Naive thymus-derived CD8-positive, alpha-beta T cell (primary cell): ENCODE measurements around the gene TRAPPC12. TPM values are rescaled to one million over a fixed set of nuclear protein-coding genes. Genes with fewer than 3 reads are reported as not detected.

Source experiments
- ATAC-seq, 2 donors: fragments of 150-1000 bp; cut with Tn5 transposase in 1 of 2; sonication (Bioruptor Pico), chemical (Tn5 transposase) in 1 of 2; 1 replicate in 1 of 2; 2 replicates in 1 of 2; pipeline ENCODE4 v1.10.0; 2021; ENCODE audit warnings: mild to moderate bottlenecking in 2 of 2, moderate library complexity in 2 of 2
- POLR2A ChIA-PET: fragments of 350-600 bp; sonication (Branson Sonifier 250); formaldehyde crosslinking; loops from one replicate; lab custom pipeline; 2021; ENCODE audit warnings: antibody characterized with exemption; lab: Charles Lee
- DNase-seq, 10 donors: peaks; one replicate each; pipeline versions ENCODE4 v3.0.0 to v3.0.0-alpha.2; 2020 to 2022
- H3K27ac Mint-ChIP-seq, 10 donors: one replicate each; pipeline ENCODE4 v1.8.0; 2020 to 2022; ENCODE audit warnings: mild to moderate bottlenecking in 10 of 10, mixed read lengths in 10 of 10, moderate library complexity in 4 of 10, inconsistent platforms in 1 of 10
- H3K27me3 Mint-ChIP-seq, 5 donors: one replicate each; pipeline ENCODE4 v1.8.0; 2021 to 2022; ENCODE audit warnings: mixed read lengths in 5 of 5
- H3K36me3 Mint-ChIP-seq, 3 donors: one replicate each; pipeline ENCODE4 v1.8.0; 2020 to 2022; ENCODE audit warnings: mixed read lengths in 3 of 3, mild to moderate bottlenecking in 2 of 3, inconsistent platforms in 1 of 3
- H3K4me1 Mint-ChIP-seq, 4 donors: one replicate each; pipeline ENCODE4 v1.8.0; 2021 to 2022; ENCODE audit warnings: mixed read lengths in 4 of 4
- H3K4me3 Mint-ChIP-seq, 10 donors: one replicate each; pipeline ENCODE4 v1.8.0; 2020 to 2022; ENCODE audit warnings: mild to moderate bottlenecking in 10 of 10, mixed read lengths in 10 of 10, moderate library complexity in 6 of 10, inconsistent platforms in 1 of 10
- H3K9me3 Mint-ChIP-seq, 9 donors: one replicate each; pipeline ENCODE4 v1.8.0; 2020 to 2022; ENCODE audit warnings: mixed read lengths in 9 of 9, mild to moderate bottlenecking in 3 of 9, inconsistent platforms in 1 of 9, moderate library complexity in 1 of 9
- polyA plus RNA-seq, 3 donors: library from polyadenylated mRNA; unstranded; fragments of 300-500 nt; fragmentation: Illumina TruSeq; gene quantifications; one replicate each; pipeline ENCODE4 v1.2.3, GENCODE V29; 2021
- total RNA-seq, 8 experiments: library from RNA in 2 of 8; stranded (reverse) in 2 of 8; gene quantifications; one replicate each; pipeline ENCODE4 v1.2.3 and lab custom pipeline; 2021 to 2026

Gene TRAPPC12
- total and polyA plus RNA-seq, 5 experiments from 2014 or later, result 23.8 to 162 (median 44.0) TPM

- POLR2A ChIA-PET, result interaction anchor here (0.7 kb wide), 1 partner anchor 189 kb away, joined by 3 read pairs; no protein-coding TSS in a partner anchor
- Mint-ChIP-seq H3K4me1 (peaks cover 2 to 15% (median 7%) of the 10 kb centered on the region in 4 donors), H3K27ac (no peak overlapping the region), H3K27me3 (no peaks in the 10 kb centered on the region), H3K9me3 (no peaks in the 10 kb centered on the region), H3K4me3 (no peak overlapping the region), H3K36me3 (peaks cover 0 to 59% (median 6%) of the 10 kb centered on the region in 3 donors)
- DNase-seq (peak in 1 of 10 donors; percentile 11), ATAC-seq (no peak)
These were observed 83.1 kb downstream of the TRAPPC12 start for GRCh38 chr2:3462493-3463104.

- Mint-ChIP-seq H3K4me1 (peaks cover 4 to 15% (median 7%) of the 10 kb centered on the region in 4 donors), H3K27me3 (no peaks in the 10 kb centered on the region), H3K4me3 (no peak overlapping the region), H3K9me3 (no peaks in the 10 kb centered on the region), H3K36me3 (peaks cover 0 to 63% (median 13%) of the 10 kb centered on the region in 3 donors), H3K27ac (no peak overlapping the region)
- DNase-seq (peak in 1 of 10 donors; percentile 45), ATAC-seq (no peak)
- POLR2A ChIA-PET, result interaction anchor here (0.7 kb wide), 1 partner anchor 189 kb away, joined by 3 read pairs; no protein-coding TSS in a partner anchor
These were observed 83.8 kb downstream of the TRAPPC12 start for GRCh38 chr2:3463186-3463835.

GRCh38 chr2:3463944-3464343 is 84.5 kb downstream of the TRAPPC12 start:
- no peak for ATAC-seq
- Mint-ChIP-seq H3K9me3 (no peaks in the 10 kb centered on the region), H3K4me3 (no peak overlapping the region), H3K4me1 (peaks cover 6 to 15% (median 7%) of the 10 kb centered on the region in 4 donors), H3K27ac (peak overlapping the region in 1 of 10 donors; percentile 63), H3K36me3 (peaks cover 0 to 65% (median 14%) of the 10 kb centered on the region in 3 donors), H3K27me3 (no peaks in the 10 kb centered on the region)
- POLR2A ChIA-PET, result no interaction called here
- DNase-seq, result peak in 1 of 10 donors; percentile 23

- H3K27me3 Mint-ChIP-seq, result no peaks in the 10 kb centered on the region
- POLR2A ChIA-PET, result interaction anchor here (0.5 kb wide), 1 partner anchor 94 kb away, joined by 4 read pairs; no protein-coding TSS in a partner anchor
- H3K4me3 Mint-ChIP-seq, result no peak overlapping the region
- no peaks in the 10 kb centered on the region for H3K9me3 Mint-ChIP-seq
- ATAC-seq (no peak), DNase-seq (peak in 1 of 10 donors; percentile 40)
- peaks cover 0 to 69% (median 15%) of the 10 kb centered on the region in 3 donors for H3K36me3 Mint-ChIP-seq
- peaks cover 6 to 15% (median 7%) of the 10 kb centered on the region in 4 donors for H3K4me1 Mint-ChIP-seq
- H3K27ac Mint-ChIP-seq, result peak overlapping the region in 1 of 10 donors; percentile 77
These were observed 85.0 kb downstream of the TRAPPC12 start for GRCh38 chr2:3464401-3465005.

GRCh38 chr2:3465328-3465727 is 85.8 kb downstream of the TRAPPC12 start:
- no peak for ATAC-seq
- H3K36me3 Mint-ChIP-seq, result peaks cover 0 to 72% (median 19%) of the 10 kb centered on the region in 3 donors
- no peaks in the 10 kb centered on the region for H3K9me3 Mint-ChIP-seq
- no peaks in the 10 kb centered on the region for H3K27me3 Mint-ChIP-seq
- no peak overlapping the region for H3K27ac Mint-ChIP-seq
- peak in 1 of 10 donors; percentile 50 for DNase-seq
- POLR2A ChIA-PET, result no interaction called here
- peaks cover 6 to 15% (median 8%) of the 10 kb centered on the region in 4 donors for H3K4me1 Mint-ChIP-seq
- no peak overlapping the region for H3K4me3 Mint-ChIP-seq

- Mint-ChIP-seq H3K4me3 (no peak overlapping the region), H3K36me3 (peaks cover 0 to 76% (median 23%) of the 10 kb centered on the region in 3 donors), H3K27me3 (no peaks in the 10 kb centered on the region), H3K4me1 (peaks cover 6 to 11% (median 8%) of the 10 kb centered on the region in 4 donors), H3K9me3 (no peaks in the 10 kb centered on the region), H3K27ac (no peak overlapping the region)
- no peak for ATAC-seq
- POLR2A ChIA-PET, result no interaction called here
- DNase-seq, result no peak
These were observed 86.5 kb downstream of the TRAPPC12 start for GRCh38 chr2:3465844-3466481.

GRCh38 chr2:3466482-3466863 is 87.0 kb downstream of the TRAPPC12 start:
- no peaks in the 10 kb centered on the region for H3K27me3 Mint-ChIP-seq
- H3K4me1 Mint-ChIP-seq, result peaks cover 6 to 8% (median 7%) of the 10 kb centered on the region in 4 donors
- H3K27ac Mint-ChIP-seq, result no peak overlapping the region
- DNase-seq (peak in 1 of 10 donors; percentile 40), ATAC-seq (no peak)
- POLR2A ChIA-PET, result no interaction called here
- no peak overlapping the region for H3K4me3 Mint-ChIP-seq
- H3K9me3 Mint-ChIP-seq, result no peaks in the 10 kb centered on the region
- peaks cover 0 to 81% (median 27%) of the 10 kb centered on the region in 3 donors for H3K36me3 Mint-ChIP-seq

GRCh38 chr2:3466966-3467365 is 87.5 kb downstream of the TRAPPC12 start:
- Mint-ChIP-seq H3K36me3 (peaks cover 0 to 85% (median 29%) of the 10 kb centered on the region in 3 donors), H3K27me3 (no peaks in the 10 kb centered on the region), H3K27ac (no peak overlapping the region), H3K9me3 (no peaks in the 10 kb centered on the region), H3K4me3 (no peak overlapping the region), H3K4me1 (peaks cover 2 to 8% (median 3%) of the 10 kb centered on the region in 4 donors)
- ATAC-seq (no peak), DNase-seq (peak in 1 of 10 donors; percentile 38)
- POLR2A ChIA-PET, result no interaction called here

GRCh38 chr2:3467654-3468053 is 88.2 kb downstream of the TRAPPC12 start:
- Mint-ChIP-seq H3K4me3 (no peak overlapping the region), H3K36me3 (peaks cover 0 to 89% (median 35%) of the 10 kb centered on the region in 3 donors), H3K4me1 (peaks cover 0 to 10% (median 0%) of the 10 kb centered on the region in 4 donors), H3K27ac (peak overlapping the region in 1 of 10 donors; percentile 88), H3K9me3 (no peaks in the 10 kb centered on the region), H3K27me3 (no peaks in the 10 kb centered on the region)
- DNase-seq (no peak), ATAC-seq (no peak)
- POLR2A ChIA-PET, result no interaction called here

GRCh38 chr2:3468296-3468988 is 88.9 kb downstream of the TRAPPC12 start:
- ATAC-seq (no peak), DNase-seq (no peak)
- peak overlapping the region in 2 of 10 donors; percentile 24 to 88 for H3K27ac Mint-ChIP-seq
- H3K4me3 Mint-ChIP-seq, result no peak overlapping the region
- POLR2A ChIA-PET, result no interaction called here
- no peaks in the 10 kb centered on the region for H3K27me3 Mint-ChIP-seq
- peaks cover 0 to 89% (median 39%) of the 10 kb centered on the region in 3 donors for H3K36me3 Mint-ChIP-seq
- no peaks in the 10 kb centered on the region for H3K9me3 Mint-ChIP-seq
- peaks cover 0 to 10% (median 0%) of the 10 kb centered on the region in 4 donors for H3K4me1 Mint-ChIP-seq

- Mint-ChIP-seq H3K9me3 (no peaks in the 10 kb centered on the region), H3K4me3 (no peak overlapping the region), H3K27ac (peak overlapping the region in 1 of 10 donors; percentile 51), H3K36me3 (peaks cover 0 to 91% (median 39%) of the 10 kb centered on the region in 3 donors), H3K27me3 (no peaks in the 10 kb centered on the region), H3K4me1 (peaks cover 0 to 10% (median 0%) of the 10 kb centered on the region in 4 donors)
- POLR2A ChIA-PET, result no interaction called here
- DNase-seq (no peak), ATAC-seq (no peak)
These were observed 90.0 kb downstream of the TRAPPC12 start for GRCh38 chr2:3469486-3469885.

GRCh38 chr2:3470166-3470651 is 90.7 kb downstream of the TRAPPC12 start:
- POLR2A ChIA-PET, result interaction anchor here (1.1 kb wide), 1 partner anchor 9 kb away, joined by 3 read pairs; no protein-coding TSS in a partner anchor
- Mint-ChIP-seq H3K27ac (peak overlapping the region in 1 of 10 donors; percentile 46), H3K4me1 (peaks cover 0 to 10% (median 0%) of the 10 kb centered on the region in 4 donors), H3K9me3 (no peaks in the 10 kb centered on the region), H3K27me3 (no peaks in the 10 kb centered on the region), H3K36me3 (peaks cover 0 to 92% (median 39%) of the 10 kb centered on the region in 3 donors), H3K4me3 (no peak overlapping the region)
- ATAC-seq, result no peak
- DNase-seq, result no peak
